Ishikawa (cell line): ENCODE measurements around the gene MESP2.
A peak's percentile ranks its signal among the peaks of the same experiment; 100 is the strongest.

Source experiments
- CEBPB ChIP-seq: IDR thresholded peaks from 2 replicates; pipeline ENCODE4 v1.6.1; 2012
- EGR1 ChIP-seq: IDR thresholded peaks from 2 replicates; pipeline ENCODE4 v1.6.1; 2012
- FOXM1 ChIP-seq: IDR thresholded peaks from 2 replicates; pipeline ENCODE4 v1.6.1; 2012; ENCODE audit warnings: low read depth, borderline replicate concordance
- NFIC ChIP-seq: IDR thresholded peaks from 2 replicates; pipeline ENCODE4 v1.6.1; 2012
- RAD21 ChIP-seq: IDR thresholded peaks from 2 replicates; pipeline ENCODE4 v1.6.1; 2012; ENCODE audit warnings: low read depth

DNA sequence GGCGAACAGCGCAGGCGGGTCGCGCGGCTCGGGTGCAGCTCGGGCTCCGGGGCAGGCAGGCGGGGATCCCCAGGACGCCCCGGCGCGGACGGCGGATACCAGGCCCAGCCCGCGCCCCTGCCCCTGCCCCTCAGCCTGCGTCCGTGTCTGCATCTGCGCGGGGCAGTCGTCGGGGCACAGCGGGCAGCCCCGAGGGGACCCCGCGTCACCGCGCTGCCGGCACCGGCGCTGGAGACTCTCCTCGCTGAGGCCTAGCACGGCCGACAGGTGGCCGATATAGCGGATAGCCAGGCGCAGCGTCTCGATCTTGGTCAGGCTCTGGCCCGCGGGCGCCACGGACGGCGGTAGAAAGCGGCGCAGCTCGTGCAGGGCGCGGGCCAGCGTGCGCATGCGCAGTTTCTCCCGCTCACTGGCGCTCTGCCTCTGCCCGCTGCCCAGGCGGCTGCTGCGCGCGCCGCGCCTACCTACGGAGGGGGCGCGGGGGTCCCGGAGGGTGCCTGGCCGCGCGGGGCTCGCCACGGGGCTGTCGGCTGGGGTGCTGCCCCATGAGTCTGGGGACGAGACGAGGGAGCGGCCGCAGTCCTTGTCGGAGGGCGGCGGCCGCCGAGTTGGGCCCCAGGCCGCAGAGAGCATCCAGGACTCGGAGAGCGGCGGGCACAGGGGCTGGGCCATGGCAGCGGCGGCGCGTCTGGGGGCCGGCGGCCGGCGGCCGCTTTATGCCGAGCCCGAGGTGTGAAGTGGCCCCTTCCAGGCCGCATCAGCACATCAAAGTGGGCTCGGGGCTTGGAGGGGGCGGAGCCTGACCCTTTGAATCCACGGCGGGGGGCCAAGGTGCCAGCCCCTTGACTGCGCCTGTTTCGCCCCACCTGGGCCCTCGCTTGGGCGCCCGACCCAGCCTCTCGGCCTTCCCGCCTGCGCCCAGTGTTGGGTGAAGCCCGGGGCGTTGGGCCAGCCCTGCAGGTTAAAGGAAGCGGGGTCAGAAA lies 25.3 kb upstream of the MESP2 start, which contains the start of gene MESP1:
- TF ChIP-seq RAD21 (peak; percentile 45; the same call in 1 of the 2 replicates), EGR1 (no peak), NFIC (peak; percentile 25; the same call in 1 of the 2 replicates), CEBPB (no peak), FOXM1 (no peak)
